Suprapubic skin (tissue), 4 donors: ENCODE measurements around the gene CLIP1.

Source experiments
- CTCF ChIP-seq, 2 donors: fragments of 200-600 bp in 1 of 2; fragments of 450-650 bp in 1 of 2; sonication (generic) in 1 of 2; IDR thresholded peaks; one replicate each; pipeline ENCODE4 v1.5.1; 2016 to 2019; ENCODE audit warnings: antibody characterized with exemption in 2 of 2, mild to moderate bottlenecking in 1 of 2, moderate library complexity in 1 of 2
- POLR2A ChIP-seq, 2 donors: fragments of 450-650 bp; IDR thresholded peaks; one replicate each; pipeline ENCODE4 v1.6.1; 2017; ENCODE audit warnings: antibody characterized with exemption in 2 of 2, mild to moderate bottlenecking in 2 of 2, moderate library complexity in 2 of 2
- POLR2AphosphoS5 ChIP-seq, 3 donors: sonication (generic); formaldehyde crosslinking; IDR thresholded peaks; one replicate each; pipeline ENCODE4 v1.6.1; 2017; ENCODE audit warnings: antibody characterized with exemption in 3 of 3

GRCh38 chr12:122349078-122349477 lies 73.4 kb downstream of the CLIP1 start:
- TF ChIP-seq CTCF (IDR thresholded peaks at IDR 0.05) = no peak
- no peak for TF ChIP-seq POLR2A (IDR thresholded peaks at IDR 0.05)
- no peak for TF ChIP-seq POLR2AphosphoS5 (IDR thresholded peaks at IDR 0.05)
